ENCODE measurements around the gene GASK1B. TPM values are rescaled to one million over a fixed set of nuclear protein-coding genes. Genes with fewer than 3 reads are reported as not detected.

GASK1B gene
- total RNA-seq, 2 donors from 2014 or later, result not detected

DNA sequence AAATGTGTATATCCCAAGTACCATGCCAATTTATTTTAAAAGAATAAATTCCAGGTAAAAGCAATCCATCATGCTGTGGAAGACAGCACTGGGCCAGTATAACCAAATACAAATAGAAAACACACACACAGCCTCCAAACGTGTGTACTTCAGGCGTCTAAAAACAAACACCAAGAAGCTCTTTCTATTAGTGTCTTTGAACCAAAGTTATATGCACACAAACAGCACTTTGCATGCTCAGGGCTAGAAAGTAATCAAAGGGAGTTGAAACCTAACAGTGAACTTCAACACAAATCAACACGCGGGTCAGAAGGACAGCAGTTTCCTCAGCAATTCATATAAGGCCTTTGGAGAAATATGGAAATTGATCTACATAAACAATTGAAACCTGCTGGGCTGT lies 15.4 kb downstream of the GASK1B start:
- peaks cover 0 to under 1% of the 10 kb centered on the region in 2 donors for H3K9me3 Mint-ChIP-seq
- DNase-seq (no peak), ATAC-seq (replicated peaks in 1 of 2) (no peak)
- H3K36me3 Mint-ChIP-seq (ENCODE audit: insufficient read depth in 2 of 2), result no peaks in the 10 kb centered on the region
- H3K4me1 Mint-ChIP-seq (ENCODE audit: low read depth), result peaks cover 5% of the 10 kb centered on the region
- no peak overlapping the region for H3K4me3 Mint-ChIP-seq
- H3K27me3 Mint-ChIP-seq (ENCODE audit: low read depth), result no peaks in the 10 kb centered on the region
- H3K27ac Mint-ChIP-seq, result no peak overlapping the region

DNA sequence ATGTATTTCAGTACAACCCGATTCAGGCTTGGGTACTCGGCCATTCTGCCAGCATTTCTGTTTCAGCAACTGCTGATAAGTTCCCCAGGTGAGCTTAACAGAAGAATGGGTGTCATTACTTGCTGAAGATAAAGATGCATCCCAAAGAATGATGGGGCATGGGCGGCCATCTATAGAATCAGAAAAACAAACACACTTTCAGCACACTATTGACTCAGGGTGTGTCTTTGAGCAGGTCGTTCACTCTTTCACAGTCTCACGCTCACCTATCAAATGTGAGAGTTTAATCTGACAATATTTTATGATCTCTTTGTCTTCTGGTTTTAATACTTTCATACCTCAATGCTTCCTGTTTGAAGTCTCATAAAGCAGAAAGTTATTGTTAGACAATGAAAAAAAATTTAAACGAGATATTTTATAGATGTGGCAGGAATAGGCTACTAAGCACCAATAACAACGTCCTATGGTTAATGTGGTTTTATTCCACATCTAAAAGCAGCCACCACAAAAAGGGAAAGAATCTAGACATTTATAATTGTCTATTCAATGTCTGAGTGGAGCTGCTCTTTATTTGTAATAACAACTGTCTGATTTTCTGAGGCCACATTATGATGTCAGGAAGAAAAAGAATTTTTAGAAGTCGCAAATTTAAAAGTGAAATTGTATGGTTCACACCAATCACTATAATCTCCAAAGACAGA lies 17.0 kb downstream of the GASK1B start:
- Mint-ChIP-seq H3K4me1 (ENCODE audit: low read depth) (peaks cover 5% of the 10 kb centered on the region), H3K27me3 (ENCODE audit: low read depth) (no peaks in the 10 kb centered on the region), H3K4me3 (no peak overlapping the region), H3K27ac (no peak overlapping the region), H3K36me3 (ENCODE audit: insufficient read depth in 2 of 2) (no peaks in the 10 kb centered on the region), H3K9me3 (peaks cover 3% of the 10 kb centered on the region in 2 donors)
- ATAC-seq (replicated peaks in 1 of 2), result no peak
- no peak for DNase-seq

DNA sequence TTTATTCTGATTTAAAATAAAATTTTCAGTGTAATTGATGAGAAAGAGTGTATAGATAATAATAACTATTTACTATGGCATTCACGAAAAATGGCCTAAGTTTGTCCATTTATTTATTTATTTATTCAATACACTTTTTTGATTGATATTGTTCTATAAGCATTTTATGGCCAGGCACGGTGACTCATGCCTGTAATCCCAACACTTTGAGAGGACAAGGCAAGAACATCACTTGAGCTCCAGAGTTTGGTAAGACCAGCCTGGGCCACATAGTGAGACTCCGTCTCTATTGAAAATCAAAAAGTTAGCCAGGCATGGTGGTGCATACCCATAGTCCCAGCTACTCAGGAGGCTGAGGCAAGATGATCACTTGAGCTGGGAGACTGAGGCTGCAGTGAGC lies 25.7 kb downstream of the GASK1B start:
- H3K4me1 Mint-ChIP-seq (ENCODE audit: low read depth), result no peaks in the 10 kb centered on the region
- H3K4me3 Mint-ChIP-seq, result no peak overlapping the region
- no peaks in the 10 kb centered on the region for H3K36me3 Mint-ChIP-seq (ENCODE audit: insufficient read depth in 2 of 2)
- ATAC-seq (replicated peaks in 1 of 2), result no peak
- H3K27me3 Mint-ChIP-seq (ENCODE audit: low read depth), result no peaks in the 10 kb centered on the region
- DNase-seq, result no peak
- H3K27ac Mint-ChIP-seq, result no peak overlapping the region
- H3K9me3 Mint-ChIP-seq, result peaks cover under 1 to 3% of the 10 kb centered on the region in 2 donors

- DNase-seq (no peak), ATAC-seq (replicated peaks in 1 of 2) (no peak)
- H3K36me3 Mint-ChIP-seq (ENCODE audit: insufficient read depth in 2 of 2), result no peaks in the 10 kb centered on the region
- H3K4me3 Mint-ChIP-seq, result no peak overlapping the region
- no peaks in the 10 kb centered on the region for H3K4me1 Mint-ChIP-seq (ENCODE audit: low read depth)
- no peaks in the 10 kb centered on the region for H3K27me3 Mint-ChIP-seq (ENCODE audit: low read depth)
- no peak overlapping the region for H3K27ac Mint-ChIP-seq
- H3K9me3 Mint-ChIP-seq, result peaks cover 0 to 3% of the 10 kb centered on the region in 2 donors
These were observed 26.1 kb downstream of the GASK1B start for GRCh38 chr4:158146736-158147135.

DNA sequence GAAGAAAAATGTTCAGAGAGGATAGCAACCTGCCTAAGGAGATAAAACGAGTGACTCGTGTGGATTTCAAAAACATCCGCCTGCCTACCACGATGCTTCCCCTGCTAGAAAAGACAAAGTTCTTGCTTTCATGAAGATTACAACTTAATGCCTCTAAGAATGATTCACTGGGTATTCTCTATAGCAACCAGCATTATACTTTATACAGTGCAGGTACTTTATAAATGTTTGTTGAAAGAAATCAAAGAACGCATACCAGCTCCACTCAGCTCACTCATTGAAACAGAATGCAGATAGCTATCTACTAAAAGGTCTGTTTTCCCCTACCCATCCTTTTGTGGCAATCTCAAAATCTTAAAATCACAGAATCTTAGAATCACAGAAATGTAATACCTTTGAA lies 33.7 kb downstream of the GASK1B start:
- no peaks in the 10 kb centered on the region for H3K36me3 Mint-ChIP-seq (ENCODE audit: insufficient read depth in 2 of 2)
- H3K9me3 Mint-ChIP-seq, result no peaks in the 10 kb centered on the region
- DNase-seq, result no peak
- no peak overlapping the region for H3K27ac Mint-ChIP-seq
- H3K4me3 Mint-ChIP-seq, result no peak overlapping the region
- H3K4me1 Mint-ChIP-seq (ENCODE audit: low read depth), result no peaks in the 10 kb centered on the region
- no peak for ATAC-seq (replicated peaks in 1 of 2)
- no peaks in the 10 kb centered on the region for H3K27me3 Mint-ChIP-seq (ENCODE audit: low read depth)

DNA sequence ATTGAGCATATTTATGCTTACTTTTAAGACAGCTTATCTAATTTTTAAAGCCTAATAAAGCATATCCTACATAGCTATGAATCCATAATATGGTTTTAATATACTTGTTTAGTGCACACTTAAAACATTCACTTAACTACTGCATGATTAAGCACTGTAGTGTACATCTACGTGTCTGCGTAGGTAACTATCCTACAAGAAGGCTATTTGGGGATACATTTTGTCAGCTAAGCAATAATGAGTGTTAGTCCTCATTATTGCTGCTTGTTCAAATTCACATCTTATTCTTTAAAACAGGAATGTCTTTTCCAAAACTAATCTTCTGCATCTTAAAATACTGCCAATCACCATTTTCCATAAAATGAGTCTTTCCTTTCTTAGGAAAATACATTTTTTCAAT lies 38.6 kb downstream of the GASK1B start:
- Mint-ChIP-seq H3K4me1 (ENCODE audit: low read depth) (no peaks in the 10 kb centered on the region), H3K27ac (no peak overlapping the region), H3K27me3 (ENCODE audit: low read depth) (no peaks in the 10 kb centered on the region), H3K9me3 (no peaks in the 10 kb centered on the region), H3K36me3 (ENCODE audit: insufficient read depth in 2 of 2) (no peaks in the 10 kb centered on the region), H3K4me3 (no peak overlapping the region)
- DNase-seq (no peak), ATAC-seq (replicated peaks in 1 of 2) (no peak)

GRCh38 chr4:158133551-158133950 lies 39.3 kb downstream of the GASK1B start:
- Mint-ChIP-seq H3K9me3 (no peaks in the 10 kb centered on the region), H3K4me3 (no peak overlapping the region), H3K27ac (no peak overlapping the region), H3K4me1 (ENCODE audit: low read depth) (no peaks in the 10 kb centered on the region), H3K36me3 (ENCODE audit: insufficient read depth in 2 of 2) (no peaks in the 10 kb centered on the region), H3K27me3 (ENCODE audit: low read depth) (no peaks in the 10 kb centered on the region)
- no peak for ATAC-seq (replicated peaks in 1 of 2)
- DNase-seq, result no peak

DNA sequence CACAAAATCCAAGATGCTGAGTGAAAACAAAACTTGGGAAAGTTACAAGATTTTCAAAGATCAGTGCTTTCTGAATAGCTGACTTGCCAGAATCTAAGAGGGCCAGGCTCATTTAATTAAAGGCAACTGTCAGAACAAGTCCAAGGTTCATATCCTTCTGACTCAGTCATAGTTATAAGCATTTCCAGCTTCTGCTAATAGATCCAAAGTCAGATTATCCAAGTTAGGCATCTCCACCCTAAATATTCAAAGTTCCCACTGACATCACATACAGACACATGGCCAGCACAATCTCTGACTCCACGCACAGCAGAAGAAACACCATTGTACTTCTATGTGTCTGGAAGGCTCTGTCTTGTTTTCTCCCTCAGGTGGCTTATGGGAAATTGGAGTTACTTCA lies 41.8 kb downstream of the GASK1B start:
- no peaks in the 10 kb centered on the region for H3K9me3 Mint-ChIP-seq
- ATAC-seq (replicated peaks in 1 of 2), result no peak
- H3K27me3 Mint-ChIP-seq (ENCODE audit: low read depth), result no peaks in the 10 kb centered on the region
- H3K27ac Mint-ChIP-seq, result no peak overlapping the region
- H3K4me1 Mint-ChIP-seq (ENCODE audit: low read depth), result no peaks in the 10 kb centered on the region
- H3K4me3 Mint-ChIP-seq, result no peak overlapping the region
- no peak for DNase-seq
- no peaks in the 10 kb centered on the region for H3K36me3 Mint-ChIP-seq (ENCODE audit: insufficient read depth in 2 of 2)

GRCh38 chr4:158130204-158130603 lies 42.6 kb downstream of the GASK1B start:
- H3K4me1 Mint-ChIP-seq (ENCODE audit: low read depth), result no peaks in the 10 kb centered on the region
- ATAC-seq (replicated peaks in 1 of 2) (no peak), DNase-seq (no peak)
- H3K9me3 Mint-ChIP-seq, result no peaks in the 10 kb centered on the region
- no peak overlapping the region for H3K27ac Mint-ChIP-seq
- H3K36me3 Mint-ChIP-seq (ENCODE audit: insufficient read depth in 2 of 2), result no peaks in the 10 kb centered on the region
- H3K27me3 Mint-ChIP-seq (ENCODE audit: low read depth), result no peaks in the 10 kb centered on the region
- H3K4me3 Mint-ChIP-seq, result no peak overlapping the region

DNA sequence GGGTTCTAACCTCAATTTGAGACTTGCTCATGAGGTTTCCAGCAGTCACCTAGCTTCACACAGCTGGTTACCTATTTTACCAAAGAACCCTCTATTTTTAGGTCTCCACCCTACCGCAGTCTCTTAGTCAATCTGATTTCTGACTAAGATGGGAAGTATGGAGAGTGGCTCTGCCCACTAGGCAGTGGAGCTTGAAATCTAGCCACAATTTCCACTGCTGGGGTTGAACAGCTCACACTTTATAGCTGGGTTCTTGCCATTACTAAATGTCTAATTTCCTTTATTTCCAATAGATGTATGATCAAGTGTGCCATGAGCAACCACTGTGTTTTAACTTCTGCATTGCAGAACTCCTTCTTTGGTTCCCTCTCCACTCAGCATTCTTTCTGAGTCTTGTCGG lies 43.1 kb downstream of the GASK1B start:
- Mint-ChIP-seq H3K27me3 (ENCODE audit: low read depth) (no peaks in the 10 kb centered on the region), H3K9me3 (no peaks in the 10 kb centered on the region), H3K4me3 (no peak overlapping the region), H3K36me3 (ENCODE audit: insufficient read depth in 2 of 2) (no peaks in the 10 kb centered on the region), H3K27ac (no peak overlapping the region), H3K4me1 (ENCODE audit: low read depth) (no peaks in the 10 kb centered on the region)
- ATAC-seq (replicated peaks in 1 of 2), result no peak
- no peak for DNase-seq

- no peaks in the 10 kb centered on the region for H3K36me3 Mint-ChIP-seq (ENCODE audit: insufficient read depth in 2 of 2)
- ATAC-seq (replicated peaks in 1 of 2) (no peak), DNase-seq (no peak)
- H3K27ac Mint-ChIP-seq, result no peak overlapping the region
- no peaks in the 10 kb centered on the region for H3K4me1 Mint-ChIP-seq (ENCODE audit: low read depth)
- H3K9me3 Mint-ChIP-seq, result no peaks in the 10 kb centered on the region
- H3K27me3 Mint-ChIP-seq (ENCODE audit: low read depth), result no peaks in the 10 kb centered on the region
- no peak overlapping the region for H3K4me3 Mint-ChIP-seq
These were observed 44.3 kb downstream of the GASK1B start for GRCh38 chr4:158128540-158128939.

DNA sequence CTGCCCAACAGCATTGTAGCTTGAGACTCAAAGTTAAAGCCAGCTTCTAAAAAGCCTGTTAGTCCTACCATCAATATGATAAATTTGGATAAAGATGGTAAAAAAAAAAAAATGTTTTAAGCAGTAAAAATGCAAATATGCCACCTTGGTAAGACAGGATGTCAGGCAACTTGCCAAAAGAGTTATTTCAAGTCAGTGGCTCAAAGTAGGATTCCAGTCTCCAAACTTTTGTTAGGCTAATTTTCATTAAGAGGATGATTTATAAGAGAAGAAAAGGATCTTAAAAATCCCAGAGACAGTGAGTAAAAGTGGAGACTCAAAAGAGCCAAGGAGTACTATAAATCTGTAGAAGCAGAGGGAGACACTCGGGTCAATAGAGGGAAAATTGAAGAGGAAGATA lies 47.5 kb downstream of the GASK1B start:
- Mint-ChIP-seq H3K36me3 (ENCODE audit: insufficient read depth in 2 of 2) (no peaks in the 10 kb centered on the region), H3K27me3 (ENCODE audit: low read depth) (no peaks in the 10 kb centered on the region)
- ATAC-seq (replicated peaks in 1 of 2), result no peak

More for the DNA sequence above, 47.5 kb downstream of the GASK1B start:
- Mint-ChIP-seq H3K4me1 (ENCODE audit: low read depth) (no peaks in the 10 kb centered on the region), H3K27ac (no peak overlapping the region), H3K9me3 (no peaks in the 10 kb centered on the region), H3K4me3 (no peak overlapping the region)
- DNase-seq, result no peak
